Measurements from ENCODE around the gene GSK3A. TPM values are rescaled to one million over a fixed set of nuclear protein-coding genes. Genes with fewer than 3 reads are reported as not detected.

The GSK3A gene
- total RNA-seq, 1 donor from 2014 or later = 68.0 TPM

GRCh38 chr19:42252365-42253244, 10.2 kb upstream of the GSK3A start:
- DNase-seq (ENCODE audit: low read depth, low spot score) = peak; percentile 33
- H3K4me3 Mint-ChIP-seq = peak overlapping the region; percentile 98
- peak overlapping the region; percentile 97 for H3K27ac Mint-ChIP-seq (ENCODE audit: unreplicated experiment)
- peaks cover 7% of the 10 kb centered on the region for H3K27me3 Mint-ChIP-seq (ENCODE audit: low read depth)
- TF ChIP-seq CTCF (conservative IDR thresholded peaks at IDR 0.05) = no peak
- peaks cover 35% of the 10 kb centered on the region for H3K4me1 Mint-ChIP-seq
- H3K9me3 Mint-ChIP-seq = no peaks in the 10 kb centered on the region
- peaks cover 2% of the 10 kb centered on the region for H3K36me3 Mint-ChIP-seq (ENCODE audit: low read depth)

GRCh38 chr19:42251572-42252358, 9.4 kb upstream of the GSK3A start:
- peaks cover 34% of the 10 kb centered on the region for H3K4me1 Mint-ChIP-seq
- H3K9me3 Mint-ChIP-seq = no peaks in the 10 kb centered on the region
- H3K36me3 Mint-ChIP-seq (ENCODE audit: low read depth) = peaks cover 2% of the 10 kb centered on the region
- peaks cover 7% of the 10 kb centered on the region for H3K27me3 Mint-ChIP-seq (ENCODE audit: low read depth)
- H3K4me3 Mint-ChIP-seq = peak overlapping the region; percentile 98
- TF ChIP-seq CTCF (conservative IDR thresholded peaks at IDR 0.05) = no peak
- H3K27ac Mint-ChIP-seq (ENCODE audit: unreplicated experiment) = peak overlapping the region; percentile 91
- no peak for DNase-seq (ENCODE audit: low read depth, low spot score)

GRCh38 chr19:42250666-42251531, 8.5 kb upstream of the GSK3A start:
- Mint-ChIP-seq H3K4me1 (peaks cover 34% of the 10 kb centered on the region), H3K27ac (ENCODE audit: unreplicated experiment) (peak overlapping the region; percentile 50), H3K36me3 (ENCODE audit: low read depth) (peaks cover 2% of the 10 kb centered on the region), H3K9me3 (no peaks in the 10 kb centered on the region), H3K4me3 (peak overlapping the region; percentile 84), H3K27me3 (ENCODE audit: low read depth) (peaks cover 4% of the 10 kb centered on the region)
- DNase-seq (ENCODE audit: low read depth, low spot score) = no peak
- no peak for TF ChIP-seq CTCF (conservative IDR thresholded peaks at IDR 0.05)

GRCh38 chr19:42250183-42250665, 7.8 kb upstream of the GSK3A start:
- DNase-seq (ENCODE audit: low read depth, low spot score) = no peak
- no peak for TF ChIP-seq CTCF (conservative IDR thresholded peaks at IDR 0.05)
- H3K36me3 Mint-ChIP-seq (ENCODE audit: low read depth) = peaks cover 2% of the 10 kb centered on the region
- H3K27me3 Mint-ChIP-seq (ENCODE audit: low read depth) = peaks cover 7% of the 10 kb centered on the region
- no peaks in the 10 kb centered on the region for H3K9me3 Mint-ChIP-seq
- H3K27ac Mint-ChIP-seq (ENCODE audit: unreplicated experiment) = peak overlapping the region; percentile 27
- peaks cover 36% of the 10 kb centered on the region for H3K4me1 Mint-ChIP-seq
- peak overlapping the region; percentile 84 for H3K4me3 Mint-ChIP-seq

- peaks cover 2% of the 10 kb centered on the region for H3K36me3 Mint-ChIP-seq (ENCODE audit: low read depth)
- peak overlapping the region; percentile 84 for H3K4me3 Mint-ChIP-seq
- peak overlapping the region; percentile 27 for H3K27ac Mint-ChIP-seq (ENCODE audit: unreplicated experiment)
Observed at GRCh38 chr19:42249769-42250168, 7.4 kb upstream of the GSK3A start.

More at GRCh38 chr19:42249769-42250168, 7.4 kb upstream of the GSK3A start:
- Mint-ChIP-seq H3K27me3 (ENCODE audit: low read depth) (peaks cover 10% of the 10 kb centered on the region), H3K4me1 (peaks cover 41% of the 10 kb centered on the region), H3K9me3 (no peaks in the 10 kb centered on the region)
- TF ChIP-seq CTCF (conservative IDR thresholded peaks at IDR 0.05) = no peak
- DNase-seq (ENCODE audit: low read depth, low spot score) = no peak

Measured in neural crest cell (in vitro differentiated cells).